ENCODE data around the gene NXPE4. TPM values are rescaled to one million over a fixed set of nuclear protein-coding genes. Genes with fewer than 3 reads are reported as not detected.
A peak's percentile ranks its signal among the peaks of the same experiment; 100 is the strongest.
"Not testable (repeated sequence)": the region's sequence is repeated elsewhere in the genome, so short reads cannot be mapped to it uniquely, and the experiment has no call there.

Gene NXPE4
- total RNA-seq, 8 experiments from 2014 or later, result 0.14 to 0.24 (median 0.14) TPM; not detected in 5

DNA sequence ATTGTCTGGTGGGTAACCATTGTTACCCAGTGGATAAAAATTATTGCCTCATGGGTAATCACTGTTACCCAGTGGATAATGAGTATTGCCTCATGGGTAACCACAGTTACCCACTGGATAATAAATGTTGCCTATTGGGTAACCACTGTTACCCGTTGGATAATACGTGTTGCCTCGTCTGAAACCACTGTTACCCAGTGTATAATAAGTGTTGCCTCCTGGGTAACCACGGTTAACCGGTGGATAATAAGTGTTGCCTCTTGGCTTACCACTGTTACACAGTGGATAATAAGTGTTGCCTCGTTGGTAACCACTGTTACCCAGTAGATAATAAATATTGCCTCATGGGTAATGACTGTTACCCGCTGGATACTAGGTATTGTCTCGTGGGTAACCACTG, 20.9 kb upstream of the NXPE4 start:
- in situ Hi-C loops (cut with MboI; ENCODE audit: low pct_unique_long_range_greater_than_20kb in 2 of 9, low sequenced_read_pairs in 9 of 9, unreplicated experiment in 9 of 9), result no loop called here
- Histone ChIP-seq H3K4me1 (replicated peaks in 1 of 2) (no peaks in the 10 kb centered on the region), H3K4me3 (no peak overlapping the region), H3K27ac (no peak overlapping the region)
- 0 to 90% (median 56%) methylated on average over 1 to 6 of the region's 8 CpGs; no CpG with 5 or more reads in 2 of the 10 experiments for WGBS, 10 experiments
- no peak for ATAC-seq (replicated peaks in 6 of 8)

DNA sequence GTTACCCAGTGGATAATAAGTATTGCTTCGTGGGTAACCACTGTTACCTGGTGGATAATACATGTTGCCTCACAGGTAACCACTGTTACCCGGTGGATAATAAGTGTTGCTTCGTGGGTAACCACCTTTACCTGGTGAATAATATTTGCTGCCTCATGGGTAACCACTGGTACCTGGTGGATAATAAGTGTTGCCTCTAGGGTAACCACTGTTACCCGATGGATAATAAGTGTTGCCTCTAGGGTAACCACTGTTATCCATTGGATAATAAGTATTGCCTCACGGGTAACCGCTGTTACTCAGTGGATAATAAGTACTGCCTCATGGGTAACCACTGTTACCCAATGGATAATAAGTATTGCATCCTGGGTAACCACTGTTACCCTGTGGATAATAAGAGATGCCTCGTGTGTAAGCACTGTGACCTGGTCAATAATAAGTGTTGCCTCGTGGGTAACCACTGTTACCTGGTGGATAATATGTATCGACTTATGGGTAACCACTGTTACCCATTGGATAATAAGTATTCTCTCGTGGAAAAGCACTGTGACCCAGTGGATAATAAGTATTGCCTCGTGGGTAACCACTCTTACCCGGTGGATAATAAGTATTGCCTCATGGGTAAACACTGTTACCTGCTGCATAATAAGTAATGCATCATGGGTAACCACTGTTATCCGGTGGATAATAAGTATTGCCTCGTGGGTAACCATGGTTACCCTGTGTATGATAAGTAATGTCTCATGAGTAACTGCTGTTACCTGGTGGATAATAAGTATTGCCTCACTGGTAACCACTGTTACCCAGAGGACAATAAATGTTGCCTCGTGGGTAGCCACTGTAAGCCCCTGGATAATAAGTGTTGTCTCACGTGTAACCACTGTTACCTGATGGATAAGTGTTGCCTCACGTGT, 20.1 kb upstream of the NXPE4 start:
- WGBS, 10 experiments, result 24 to 85% (median 78%) methylated on average over 2 to 12 of the region's 17 CpGs; no CpG with 5 or more reads in 1 of the 10 experiments
- Histone ChIP-seq H3K4me1 (replicated peaks in 1 of 2) (no peaks in the 10 kb centered on the region), H3K4me3 (no peak overlapping the region), H3K27ac (no peak overlapping the region)
- in situ Hi-C loops (cut with MboI; ENCODE audit: low pct_unique_long_range_greater_than_20kb in 2 of 9, low sequenced_read_pairs in 9 of 9, unreplicated experiment in 9 of 9), result no loop called here
- no peak for ATAC-seq (replicated peaks in 6 of 8)

DNA sequence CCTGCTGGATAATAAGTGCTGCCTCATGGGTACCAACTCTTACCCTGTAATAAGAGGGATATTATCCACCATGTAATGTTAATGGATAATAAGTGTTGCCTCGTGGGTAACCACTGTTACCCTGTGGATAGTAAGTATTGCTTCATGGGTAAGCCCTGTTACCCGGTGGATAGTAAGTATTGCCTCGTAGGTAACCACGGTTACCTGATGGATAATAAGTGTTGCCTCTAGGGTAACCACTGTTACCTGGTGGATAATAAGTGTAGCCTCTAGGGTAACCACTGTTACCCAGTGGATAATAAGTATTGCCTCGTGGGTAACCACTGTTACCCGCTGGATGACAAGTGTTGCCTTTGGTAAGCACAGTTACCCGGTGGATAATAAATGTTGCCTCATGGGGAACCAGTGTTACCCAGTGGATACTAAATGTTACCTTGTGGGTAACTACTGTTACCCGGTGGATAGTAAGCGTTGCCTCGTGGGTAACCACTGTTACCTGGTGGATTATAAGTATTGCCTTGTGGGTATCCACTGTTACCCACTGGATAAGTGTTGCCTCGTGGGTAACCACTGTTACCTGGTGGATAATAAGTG, 18.6 kb upstream of the NXPE4 start:
- H3K27ac ChIP-seq, result no peak overlapping the region
- no peak overlapping the region for H3K4me3 ChIP-seq
- ATAC-seq (replicated peaks in 6 of 8), result peak in 1 of 8 experiments; percentile 10
- no peaks in the 10 kb centered on the region for H3K4me1 ChIP-seq (replicated peaks in 1 of 2)
- WGBS, 10 experiments, result 0 to 76% (median 54%) methylated on average over 1 to 10 of the region's 11 CpGs; no CpG with 5 or more reads in 1 of the 10 experiments
- in situ Hi-C loops (cut with MboI; ENCODE audit: low pct_unique_long_range_greater_than_20kb in 2 of 9, low sequenced_read_pairs in 9 of 9, unreplicated experiment in 9 of 9), result no loop called here

DNA sequence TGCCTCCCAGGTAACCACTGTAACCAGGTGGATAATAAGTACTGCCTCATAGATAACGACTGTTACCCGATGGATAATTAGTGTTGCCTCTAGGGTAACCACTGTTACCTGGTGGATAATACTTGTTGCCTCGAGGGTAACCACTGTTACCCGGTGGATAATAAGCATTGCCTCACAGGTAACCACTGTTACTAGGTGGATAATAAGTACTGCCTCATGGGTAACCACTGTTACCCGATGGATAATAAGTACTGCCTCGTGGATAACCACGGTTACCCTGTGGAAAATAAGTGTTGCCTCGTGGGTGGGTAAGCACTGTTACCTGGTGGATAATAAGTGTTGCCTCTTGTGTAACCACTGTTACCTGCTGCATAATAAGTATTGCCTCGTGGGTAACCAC, 17.5 kb upstream of the NXPE4 start:
- in situ Hi-C loops (cut with MboI; ENCODE audit: low pct_unique_long_range_greater_than_20kb in 2 of 9, low sequenced_read_pairs in 9 of 9, unreplicated experiment in 9 of 9); H3K4me1 ChIP-seq (replicated peaks in 1 of 2); H3K4me3 ChIP-seq; H3K27ac ChIP-seq: not testable (repeated sequence)
- peak in 1 of 8 experiments; percentile 15 for ATAC-seq (replicated peaks in 6 of 8)
- 0 to 93% (median 56%) methylated on average over 1 to 7 of the region's 9 CpGs; no CpG with 5 or more reads in 2 of the 10 experiments for WGBS, 10 experiments

DNA sequence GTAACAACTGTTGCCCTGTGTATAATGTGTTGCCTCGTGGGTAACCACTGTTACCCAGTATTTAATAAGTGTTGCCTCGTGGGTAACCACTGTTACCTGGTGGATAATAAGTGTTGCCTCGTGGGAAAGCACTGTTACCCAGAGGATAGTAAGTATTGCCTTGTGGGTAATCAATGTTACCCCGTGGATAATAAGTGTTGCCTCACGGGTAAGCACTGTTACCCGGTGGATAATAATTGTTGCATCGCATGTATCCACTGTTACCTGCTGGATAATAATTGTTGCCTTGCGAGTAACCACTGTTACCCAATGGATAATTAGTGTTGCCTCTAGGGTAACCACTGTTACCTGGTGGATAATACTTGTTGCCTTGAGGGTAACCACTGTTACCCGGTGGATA, 17.1 kb upstream of the NXPE4 start:
- WGBS, 10 experiments, result 14 to 83% (median 47%) methylated on average over 1 to 7 of the region's 9 CpGs; no CpG with 5 or more reads in 2 of the 10 experiments
- no peak overlapping the region for H3K4me3 ChIP-seq
- in situ Hi-C loops (cut with MboI; ENCODE audit: low pct_unique_long_range_greater_than_20kb in 2 of 9, low sequenced_read_pairs in 9 of 9, unreplicated experiment in 9 of 9), result no loop called here

DNA sequence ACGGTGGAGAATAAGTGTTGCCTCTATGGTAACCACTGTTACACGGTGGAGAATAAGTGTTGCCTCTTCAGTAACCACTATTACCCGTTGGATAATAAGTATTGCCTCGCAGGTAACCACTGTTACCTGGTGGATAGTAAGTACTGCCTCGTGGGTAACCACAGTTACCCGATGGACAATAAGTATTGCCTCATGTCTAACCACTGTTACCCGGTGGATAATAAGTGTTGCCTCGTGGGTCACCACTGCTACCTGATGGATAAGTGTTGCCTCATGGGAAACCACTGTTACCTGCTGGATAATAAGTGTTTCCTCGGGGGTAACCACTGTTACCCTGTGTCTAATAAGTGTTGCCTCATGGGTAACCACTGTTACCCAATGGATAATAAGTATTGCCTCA, 16.6 kb upstream of the NXPE4 start:
- 20 to 92% (median 57%) methylated on average over 1 to 4 of the region's 9 CpGs; no CpG with 5 or more reads in 5 of the 10 experiments for WGBS, 10 experiments
- ATAC-seq (replicated peaks in 6 of 8); H3K4me3 ChIP-seq; H3K4me1 ChIP-seq (replicated peaks in 1 of 2); in situ Hi-C loops (cut with MboI; ENCODE audit: low pct_unique_long_range_greater_than_20kb in 2 of 9, low sequenced_read_pairs in 9 of 9, unreplicated experiment in 9 of 9); H3K27ac ChIP-seq: not testable (repeated sequence)

More for the DNA sequence above, 17.1 kb upstream of the NXPE4 start:
- Histone ChIP-seq H3K4me1 (replicated peaks in 1 of 2) (no peaks in the 10 kb centered on the region), H3K27ac (no peak overlapping the region)
- ATAC-seq (replicated peaks in 6 of 8), result no peak

DNA sequence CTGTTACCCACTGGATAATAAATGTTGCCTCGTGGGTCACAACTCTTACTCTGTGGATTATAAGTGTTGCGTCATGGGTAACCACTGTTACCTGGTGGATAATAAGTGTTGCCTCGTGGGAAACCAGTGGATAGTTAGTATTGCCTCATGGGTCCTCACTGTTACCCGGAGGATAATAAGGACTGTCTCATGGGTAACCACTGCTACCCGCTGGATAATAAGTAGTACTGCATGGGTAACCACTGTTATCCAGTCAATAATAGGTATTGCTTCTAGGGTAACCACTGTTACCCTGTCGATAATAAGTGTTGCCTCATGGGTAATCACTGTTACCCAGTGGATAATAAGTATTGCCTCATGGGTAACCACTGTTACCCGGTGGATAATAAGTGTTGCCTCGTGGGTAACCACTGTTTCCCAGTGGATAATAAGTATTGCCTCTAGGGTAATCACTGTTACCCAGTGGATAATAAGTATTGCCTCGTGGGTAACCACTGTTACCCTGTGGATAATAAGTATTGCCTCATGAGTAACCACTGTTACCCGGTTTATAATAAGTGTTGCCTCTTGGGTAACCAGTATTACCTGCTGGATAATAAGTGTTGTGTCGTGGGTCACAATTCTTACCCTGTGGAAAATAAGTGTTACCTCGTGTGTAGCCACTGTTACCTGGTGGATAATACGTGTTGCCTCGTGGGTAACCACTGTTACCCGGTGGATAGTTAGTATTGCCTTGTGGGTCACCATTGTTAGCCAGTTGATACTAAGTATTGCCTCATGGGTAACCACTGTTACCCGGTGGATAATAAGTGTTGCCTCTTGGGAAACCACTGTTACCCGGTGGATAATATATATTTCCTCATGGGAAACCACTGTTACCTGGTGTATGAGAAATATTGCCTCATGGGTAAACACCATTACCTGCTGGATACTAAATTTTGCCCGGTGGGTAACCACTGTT, 15.7 kb upstream of the NXPE4 start:
- in situ Hi-C loops (cut with MboI; ENCODE audit: low pct_unique_long_range_greater_than_20kb in 2 of 9, low sequenced_read_pairs in 9 of 9, unreplicated experiment in 9 of 9), result no loop called here
- H3K27ac ChIP-seq, result no peak overlapping the region
- no peaks in the 10 kb centered on the region for H3K4me1 ChIP-seq (replicated peaks in 1 of 2)
- no peak for ATAC-seq (replicated peaks in 6 of 8)
- 8 to 100% (median 42%) methylated on average over 1 to 14 of the region's 18 CpGs; no CpG with 5 or more reads in 2 of the 10 experiments for WGBS, 10 experiments
- H3K4me3 ChIP-seq, result no peak overlapping the region

DNA sequence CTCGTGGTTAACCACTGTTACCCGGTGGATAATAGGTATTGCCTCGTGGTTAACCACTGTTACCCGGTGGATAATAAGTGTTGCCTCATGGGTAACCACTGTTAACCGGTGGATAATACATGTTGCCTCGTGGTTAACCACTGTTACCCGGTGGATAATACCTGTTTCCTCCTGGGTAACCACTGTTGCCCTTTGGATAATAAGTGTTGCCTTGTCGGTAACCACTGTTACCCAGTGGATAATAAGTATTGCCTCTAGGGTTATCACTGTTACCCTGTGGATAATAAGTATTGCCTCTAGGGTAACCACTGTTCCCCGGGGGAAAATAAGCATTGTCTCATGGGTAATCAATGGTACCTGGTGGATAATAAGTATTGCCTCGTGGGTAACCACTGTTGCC, 15.0 kb upstream of the NXPE4 start:
- Histone ChIP-seq H3K4me1 (replicated peaks in 1 of 2) (no peaks in the 10 kb centered on the region), H3K4me3 (no peak overlapping the region), H3K27ac (no peak overlapping the region)
- in situ Hi-C loops (cut with MboI; ENCODE audit: low pct_unique_long_range_greater_than_20kb in 2 of 9, low sequenced_read_pairs in 9 of 9, unreplicated experiment in 9 of 9), result no loop called here
- no peak for ATAC-seq (replicated peaks in 6 of 8)
- WGBS, 10 experiments, result 14 to 91% (median 59%) methylated on average over 1 to 9 of the region's 10 CpGs; no CpG with 5 or more reads in 4 of the 10 experiments

DNA sequence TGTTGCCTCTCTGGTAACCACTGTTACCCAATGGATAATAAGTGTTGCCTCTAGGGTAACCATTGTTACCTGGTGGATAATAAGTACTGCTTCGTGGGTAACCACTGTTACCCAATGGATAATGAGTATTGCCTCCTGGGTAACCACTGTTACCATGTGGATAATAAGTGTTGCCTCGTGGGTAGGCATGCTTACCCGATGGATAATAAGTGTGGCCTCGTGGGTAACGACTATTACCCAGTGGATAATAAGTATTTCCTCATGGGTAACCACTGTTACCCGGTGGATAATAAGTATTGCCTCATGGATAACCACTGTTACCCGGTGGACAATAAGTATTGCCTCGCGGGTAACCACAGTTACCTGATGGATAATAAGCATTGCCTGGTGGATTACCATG, 13.8 kb upstream of the NXPE4 start:
- no peak overlapping the region for H3K4me3 ChIP-seq
- in situ Hi-C loops (cut with MboI; ENCODE audit: low pct_unique_long_range_greater_than_20kb in 2 of 9, low sequenced_read_pairs in 9 of 9, unreplicated experiment in 9 of 9), result no loop called here
- 20 to 67% (median 56%) methylated on average over 1 to 7 of the region's 9 CpGs; no CpG with 5 or more reads in 3 of the 10 experiments for WGBS, 10 experiments

DNA sequence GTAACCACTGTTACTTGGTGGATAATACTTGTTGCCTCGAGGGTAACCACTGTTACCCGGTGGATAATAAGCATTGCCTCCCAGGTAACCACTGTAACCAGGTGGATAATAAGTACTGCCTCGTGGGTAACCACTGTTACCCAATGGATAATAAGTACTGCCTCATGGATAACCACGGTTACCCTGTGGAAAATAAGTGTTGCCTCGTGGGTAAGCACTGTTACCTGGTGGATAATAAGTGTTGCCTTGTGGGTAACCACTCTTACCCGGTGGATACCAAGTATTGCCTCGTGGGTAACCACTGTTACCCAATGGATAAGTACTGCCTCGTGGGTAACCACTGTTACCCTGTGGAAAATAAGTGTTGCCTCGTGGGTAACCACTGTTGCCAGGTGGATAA, 13.0 kb upstream of the NXPE4 start:
- in situ Hi-C loops (cut with MboI; ENCODE audit: low pct_unique_long_range_greater_than_20kb in 2 of 9, low sequenced_read_pairs in 9 of 9, unreplicated experiment in 9 of 9); H3K4me1 ChIP-seq (replicated peaks in 1 of 2); H3K27ac ChIP-seq; ATAC-seq (replicated peaks in 6 of 8); H3K4me3 ChIP-seq: not testable (repeated sequence)
- WGBS, 10 experiments, result 4 to 54% (median 44%) methylated on average over 1 to 8 of the region's 9 CpGs; no CpG with 5 or more reads in 4 of the 10 experiments

More for the DNA sequence above, 13.8 kb upstream of the NXPE4 start:
- Histone ChIP-seq H3K27ac (no peak overlapping the region), H3K4me1 (replicated peaks in 1 of 2) (no peaks in the 10 kb centered on the region)
- ATAC-seq (replicated peaks in 6 of 8), result no peak

DNA sequence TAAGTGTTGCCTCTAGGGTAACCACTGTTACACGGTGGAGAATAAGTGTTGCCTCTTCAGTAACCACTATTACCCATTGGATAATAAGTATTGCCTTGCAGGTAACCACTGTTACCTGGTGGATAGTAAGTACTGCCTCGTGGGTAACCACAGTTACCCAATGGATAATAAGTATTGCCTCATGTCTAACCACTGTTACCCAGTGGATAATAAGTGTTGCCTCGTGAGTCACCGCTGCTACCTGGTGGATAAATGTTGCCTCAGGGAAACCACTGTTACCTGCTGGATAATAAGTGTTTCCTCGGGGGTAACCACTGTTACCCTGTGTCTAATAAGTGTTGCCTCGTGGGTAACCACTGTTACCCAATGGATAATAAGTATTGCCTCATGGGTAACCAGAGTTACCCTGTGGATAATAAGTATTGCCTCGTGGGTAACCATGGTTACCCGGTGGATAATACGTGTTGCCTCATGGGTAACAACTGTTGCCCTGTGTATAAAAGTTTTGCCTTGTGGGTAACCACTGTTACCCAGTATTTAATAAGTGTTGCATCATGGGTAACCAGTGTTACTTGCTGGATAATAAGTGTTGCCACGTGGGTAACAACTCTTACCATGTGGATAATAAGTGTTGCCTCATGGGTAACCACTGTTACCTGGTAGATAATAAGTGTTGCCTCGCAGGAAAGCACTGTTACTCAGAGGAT, 12.3 kb upstream of the NXPE4 start:
- in situ Hi-C loops (cut with MboI; ENCODE audit: low pct_unique_long_range_greater_than_20kb in 2 of 9, low sequenced_read_pairs in 9 of 9, unreplicated experiment in 9 of 9), result no loop called here
- Histone ChIP-seq H3K27ac (peak overlapping the region in 1 of 2 donors; percentile 41), H3K4me3 (no peak overlapping the region), H3K4me1 (replicated peaks in 1 of 2) (no peaks in the 10 kb centered on the region)
- ATAC-seq (replicated peaks in 6 of 8), result peak in 3 of 8 experiments; percentile 25 to 38 (median 30)
- WGBS, 10 experiments, result 0 to 80% (median 49%) methylated on average over 1 to 10 of the region's 11 CpGs; no CpG with 5 or more reads in 2 of the 10 experiments

DNA sequence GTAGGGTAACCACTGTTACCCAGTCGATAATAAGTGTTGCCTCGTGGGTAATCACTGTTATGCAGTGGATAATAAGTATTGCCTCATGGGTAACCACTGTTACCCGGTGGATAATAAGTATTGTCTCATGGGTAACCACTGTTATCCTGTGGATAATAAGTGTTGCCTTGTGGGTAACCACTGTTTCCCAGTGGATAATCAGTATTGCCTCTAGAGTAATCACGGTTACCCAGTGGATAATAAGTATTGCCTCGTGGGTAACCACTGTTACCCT, 11.2 kb upstream of the NXPE4 start:
- WGBS, 10 experiments, result 33 to 100% (median 46%) methylated on average over 1 to 3 of the region's 5 CpGs; no CpG with 5 or more reads in 3 of the 10 experiments
- H3K4me1 ChIP-seq (replicated peaks in 1 of 2); H3K27ac ChIP-seq; ATAC-seq (replicated peaks in 6 of 8); in situ Hi-C loops (cut with MboI; ENCODE audit: low pct_unique_long_range_greater_than_20kb in 2 of 9, low sequenced_read_pairs in 9 of 9, unreplicated experiment in 9 of 9); H3K4me3 ChIP-seq: not testable (repeated sequence)

Measured in motor neuron (in vitro differentiated cells).